ENCODE data around the gene SAV1. TPM values are rescaled to one million over a fixed set of nuclear protein-coding genes. Genes with fewer than 3 reads are reported as not detected.

SAV1 gene
- total and polyA plus RNA-seq, 2 of the 8 experiments (the other 6 are each of a cell fraction or from before 2014, with no cell fraction given) = 15.9 to 78.3 TPM

DNA sequence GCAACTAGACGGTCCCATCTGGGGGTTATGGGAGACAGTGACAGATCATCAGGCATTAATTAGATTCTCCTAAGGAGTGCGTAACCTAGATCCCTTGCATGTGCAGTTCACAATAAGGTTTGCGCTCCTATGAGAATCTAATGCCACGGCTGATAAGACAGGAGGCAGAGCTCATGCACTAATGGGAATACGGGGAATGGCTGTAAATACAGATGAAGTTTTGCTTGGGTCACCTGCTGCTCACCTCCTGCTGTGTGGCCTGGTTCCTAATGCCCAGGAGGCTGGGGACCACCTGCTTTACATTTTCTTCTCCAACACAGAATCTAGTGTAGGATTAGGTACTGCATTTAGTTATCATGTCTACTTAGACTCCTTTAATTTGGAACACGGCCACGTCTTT lies 49.7 kb upstream of the SAV1 start (continued):
- TF ChIP-seq, protein P1, sequence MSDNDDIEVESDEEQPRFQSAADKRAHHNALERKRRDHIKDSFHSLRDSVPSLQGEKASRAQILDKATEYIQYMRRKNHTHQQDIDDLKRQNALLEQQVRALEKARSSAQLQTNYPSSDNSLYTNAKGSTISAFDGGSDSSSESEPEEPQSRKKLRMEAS (IDR thresholded peaks at IDR 0.05) = no peak
- no peak for TF ChIP-seq CHD1 (IDR thresholded peaks at IDR 0.05; ENCODE audit: low read depth, low read length)
- no peak for TF ChIP-seq HDAC2 (IDR thresholded peaks at IDR 0.05; ENCODE audit: borderline replicate concordance in 1 of 2, low read depth in 2 of 2, low read length in 2 of 2)
- TF ChIP-seq BACH1 (IDR thresholded peaks at IDR 0.05; ENCODE audit: low read length) = no peak
- no peak for TF ChIP-seq FOSL1 (IDR thresholded peaks at IDR 0.05; ENCODE audit: insufficient read depth, low read depth, low read length)
- TF ChIP-seq KDM5A (IDR thresholded peaks at IDR 0.05; ENCODE audit: low read length) = no peak

All from H1 (cell line).